HuH-7 (cell line): ENCODE results near the gene YOD1.
A peak's percentile ranks its signal among the peaks of the same experiment; 100 is the strongest.
"Not testable (repeated sequence)": the region's sequence is repeated elsewhere in the genome, so short reads cannot be mapped to it uniquely, and the experiment has no call there.

ENCODE experiments used
- DNase-seq: peaks from one replicate; pipeline ENCODE4 v3.0.0; 2011; ENCODE audit warnings: low spot score

YOD1 gene

DNA sequence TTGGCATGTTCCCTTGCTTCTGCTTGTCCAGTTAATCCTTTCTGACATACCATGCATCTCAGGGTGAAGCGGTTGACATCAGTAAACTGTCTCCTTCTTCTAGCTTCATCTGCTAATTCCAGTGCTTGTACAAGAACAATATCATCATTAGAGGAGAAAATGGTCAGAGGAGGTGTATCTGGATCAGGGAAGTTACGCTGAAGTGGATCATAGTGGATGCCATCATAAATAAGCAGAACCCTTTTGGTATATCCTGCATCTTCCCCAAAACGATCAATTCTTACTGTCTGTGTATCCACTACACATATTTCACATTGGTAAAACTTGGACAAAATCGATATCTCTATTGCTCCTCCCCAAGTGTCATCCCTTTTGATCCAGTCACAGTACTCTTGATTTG lies 2.0 kb downstream of the YOD1 start:
- no peak for DNase-seq

DNA sequence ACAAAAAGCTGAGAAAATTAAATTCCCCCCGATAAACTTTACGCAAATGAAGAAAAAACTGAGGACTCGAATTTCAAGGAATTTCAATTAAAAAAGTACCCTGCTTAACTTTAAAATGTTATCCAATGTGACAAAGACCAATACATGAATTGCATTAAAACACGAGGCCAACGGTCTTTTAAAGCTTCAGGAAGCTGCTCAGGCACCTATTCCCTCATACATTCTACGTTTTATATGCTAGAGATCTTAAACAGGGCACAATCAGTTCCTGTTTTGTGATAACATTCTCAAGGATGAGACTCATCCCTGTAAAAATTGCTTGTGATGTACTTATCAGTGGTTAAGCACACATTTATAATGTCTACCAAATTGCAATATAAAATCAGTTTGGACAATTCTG lies 3.0 kb downstream of the YOD1 start:
- DNase-seq, result no peak

DNA sequence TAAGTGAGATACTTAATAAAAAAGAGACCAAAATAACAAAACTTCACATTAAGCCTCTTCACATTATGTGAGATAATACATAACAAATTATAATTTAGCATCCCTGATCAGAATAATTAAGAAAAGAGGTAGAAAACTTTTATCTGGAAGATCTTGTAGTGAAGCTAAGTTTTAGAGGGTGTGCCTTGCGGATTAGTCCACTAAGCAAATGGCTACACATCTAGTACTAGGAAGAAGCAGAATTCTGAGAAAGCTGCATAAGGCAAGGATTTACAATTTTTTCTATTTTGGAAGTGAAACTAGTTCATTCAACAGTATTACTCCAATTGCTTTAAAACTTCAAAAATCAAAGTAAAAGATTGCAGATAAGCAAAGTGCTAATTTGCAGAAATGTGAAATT lies 3.5 kb downstream of the YOD1 start:
- DNase-seq, result no peak

DNA sequence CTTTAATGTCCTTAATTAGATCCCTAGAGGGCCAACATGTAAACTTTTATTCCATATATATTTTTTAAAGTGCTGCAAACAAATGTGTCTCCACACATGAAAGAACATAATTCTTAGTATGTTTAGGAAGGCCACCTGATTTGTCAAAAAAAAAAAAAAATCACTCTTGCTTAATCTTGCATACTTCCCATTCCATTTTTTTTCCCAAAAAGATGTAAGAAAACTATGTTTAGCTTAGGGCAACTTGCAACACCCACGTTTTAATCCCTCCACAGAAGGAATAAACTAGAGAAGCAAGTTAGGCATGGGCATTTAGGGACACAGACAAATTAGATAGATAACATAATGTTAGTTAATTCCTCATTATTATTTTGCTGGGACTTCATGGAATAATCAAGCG lies 5.6 kb downstream of the YOD1 start:
- DNase-seq, result no peak

DNA sequence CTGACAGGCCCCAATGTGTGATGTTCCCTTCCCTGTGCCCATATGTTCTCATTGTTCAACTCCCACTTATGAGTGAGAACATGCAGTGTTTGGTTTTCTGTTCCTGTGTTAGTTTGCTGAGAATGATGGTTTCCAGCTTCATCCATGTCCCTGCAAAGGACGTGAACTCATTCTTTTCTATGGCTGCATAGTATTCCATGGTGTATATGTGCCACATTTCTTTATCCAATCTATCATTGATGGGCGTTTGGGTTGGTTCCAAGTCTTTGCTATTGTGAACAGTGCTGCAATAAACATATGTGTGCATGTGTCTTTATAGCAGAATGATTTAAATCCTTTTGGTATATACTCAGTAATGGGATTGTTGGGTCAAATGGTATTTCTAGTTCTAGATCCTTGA lies 9.6 kb downstream of the YOD1 start:
- not testable (repeated sequence) for DNase-seq

DNA sequence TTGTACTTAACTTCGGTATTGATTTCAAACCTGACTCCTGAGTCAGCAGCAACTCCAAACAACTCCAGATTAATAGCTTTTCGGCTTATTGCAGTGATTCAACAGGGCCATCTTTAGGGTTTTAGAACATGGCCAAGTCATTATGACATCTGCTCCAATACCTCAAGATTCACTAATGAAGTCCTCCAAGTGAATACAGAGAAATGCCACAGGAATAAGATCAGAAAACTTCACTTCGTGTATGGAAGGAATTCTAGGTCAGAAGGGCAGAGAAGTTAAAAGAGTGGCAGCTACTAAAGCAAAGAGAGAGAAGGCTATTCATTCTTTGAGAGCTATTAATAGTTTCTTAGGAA lies 10.9 kb downstream of the YOD1 start:
- DNase-seq, result no peak

DNA sequence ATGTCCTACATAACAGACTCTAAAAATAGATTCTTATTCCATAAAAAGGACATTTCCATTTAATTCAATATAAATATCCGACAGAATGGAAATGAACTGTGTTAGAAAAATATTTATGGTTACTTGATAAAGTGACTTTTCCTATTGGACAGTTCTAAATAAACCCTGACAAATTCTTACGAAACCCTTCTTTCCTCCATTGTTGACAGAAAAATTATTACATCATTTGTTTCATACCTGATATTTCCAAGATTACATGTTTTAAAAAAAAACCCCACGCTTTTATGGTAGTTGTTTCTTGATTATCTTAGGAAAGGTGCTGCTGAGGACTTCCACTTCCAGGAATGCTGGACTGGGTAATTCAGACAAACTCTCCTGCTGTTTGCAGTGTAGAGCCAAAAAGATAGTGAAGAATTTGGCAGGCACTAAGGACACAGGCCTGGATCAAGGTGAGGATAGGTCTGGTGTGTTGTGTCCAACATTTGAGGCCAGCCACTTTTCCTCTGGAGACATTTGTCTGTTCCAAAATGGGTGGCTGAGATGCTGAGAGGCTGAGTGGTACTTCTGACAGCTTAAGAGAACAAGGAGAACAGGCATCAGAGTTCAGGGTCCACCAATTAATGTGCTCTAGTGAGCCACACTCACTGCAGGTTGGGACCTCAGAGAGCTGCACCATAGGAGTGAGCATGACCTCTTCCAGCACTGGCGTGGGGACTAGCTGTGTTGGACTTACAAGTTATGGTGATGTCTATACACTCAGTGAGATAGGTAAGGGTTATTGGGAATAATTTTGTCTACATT lies 11.4 kb downstream of the YOD1 start:
- no peak for DNase-seq

DNA sequence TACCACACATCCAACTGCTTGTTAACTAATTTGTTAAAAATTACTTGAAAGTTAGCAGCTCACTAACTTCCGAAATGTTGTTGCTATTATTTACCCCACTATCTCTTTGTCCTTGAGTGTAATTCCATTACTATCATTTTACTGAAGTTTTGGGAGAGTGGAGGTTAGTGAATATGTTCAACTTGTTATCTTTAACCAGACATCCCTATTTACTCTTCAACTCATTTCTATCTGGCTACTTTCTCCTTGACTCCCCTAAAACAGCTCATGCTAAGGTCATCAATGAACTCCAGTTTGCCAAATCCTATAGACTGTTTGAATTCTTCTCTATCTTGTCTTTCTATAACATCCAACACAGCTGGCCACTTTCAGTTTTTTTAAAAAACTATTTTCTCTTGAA lies 14.1 kb downstream of the YOD1 start:
- no peak for DNase-seq

DNA sequence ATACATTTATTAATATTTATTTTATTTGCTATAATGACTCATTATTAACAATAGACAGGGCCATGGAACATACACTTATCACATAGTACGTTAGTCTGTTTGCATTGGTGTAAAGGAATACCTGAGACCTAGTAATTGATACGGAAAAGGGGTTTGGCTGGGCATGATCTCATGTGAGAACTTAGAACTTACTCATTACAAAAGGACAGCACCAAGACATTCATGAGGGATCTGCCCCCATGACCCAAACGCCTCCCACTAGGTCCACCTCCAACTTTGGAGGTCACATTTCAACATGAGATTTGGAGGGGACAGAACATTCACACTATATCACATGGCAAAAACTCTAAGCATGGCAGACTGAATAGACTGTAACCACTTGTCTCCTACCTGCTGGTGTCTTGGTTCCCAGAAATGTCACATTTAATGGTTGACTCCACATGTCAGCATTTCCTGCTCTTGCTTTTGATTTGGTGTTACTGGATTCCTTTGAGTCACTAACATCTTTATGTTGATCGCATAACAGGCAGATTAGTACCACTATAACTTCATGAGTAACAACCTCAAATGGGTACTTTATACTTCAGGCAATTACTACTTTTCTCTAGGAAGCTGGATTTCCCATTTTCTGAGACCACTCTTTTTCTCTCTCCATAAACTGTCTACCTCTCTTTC lies 15.0 kb downstream of the YOD1 start:
- no peak for DNase-seq

DNA sequence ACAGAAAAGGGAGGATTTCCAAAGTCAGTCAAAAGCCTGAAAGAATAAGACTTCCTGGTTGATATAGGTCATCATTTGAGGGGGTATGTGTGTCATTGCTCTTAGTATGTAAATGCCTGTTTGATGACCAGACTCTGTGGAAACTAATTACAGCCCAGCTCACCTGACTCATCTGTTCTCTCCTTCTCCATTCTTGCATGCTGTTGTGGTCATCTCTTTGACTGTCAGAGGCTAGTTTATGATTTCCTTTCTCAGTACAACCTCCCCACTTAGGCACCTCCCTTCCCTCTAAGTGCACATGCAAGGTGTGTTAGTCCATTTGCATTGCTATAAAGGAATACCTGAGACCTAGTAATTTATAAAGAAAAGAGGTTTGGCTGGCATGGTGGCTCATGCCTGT lies 16.0 kb downstream of the YOD1 start:
- no peak for DNase-seq

DNA sequence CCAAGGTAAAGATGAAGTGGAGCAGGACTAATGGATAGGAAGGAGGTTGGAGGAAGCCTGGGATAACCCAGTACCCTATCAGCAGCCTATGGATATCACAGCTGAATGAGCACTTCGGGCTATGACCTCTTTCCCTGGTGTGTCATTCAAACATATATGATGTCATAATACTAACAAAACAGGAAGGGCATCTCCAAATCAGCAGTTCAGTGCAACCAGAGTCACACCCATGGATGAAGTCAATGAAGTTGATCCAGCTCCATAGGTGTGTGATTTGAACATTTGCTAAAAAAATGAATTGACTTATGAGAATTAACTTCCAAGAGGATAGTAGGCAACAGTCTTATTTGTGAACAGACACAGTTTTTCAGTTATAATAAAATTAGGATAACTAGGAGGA lies 16.8 kb downstream of the YOD1 start:
- no peak for DNase-seq

DNA sequence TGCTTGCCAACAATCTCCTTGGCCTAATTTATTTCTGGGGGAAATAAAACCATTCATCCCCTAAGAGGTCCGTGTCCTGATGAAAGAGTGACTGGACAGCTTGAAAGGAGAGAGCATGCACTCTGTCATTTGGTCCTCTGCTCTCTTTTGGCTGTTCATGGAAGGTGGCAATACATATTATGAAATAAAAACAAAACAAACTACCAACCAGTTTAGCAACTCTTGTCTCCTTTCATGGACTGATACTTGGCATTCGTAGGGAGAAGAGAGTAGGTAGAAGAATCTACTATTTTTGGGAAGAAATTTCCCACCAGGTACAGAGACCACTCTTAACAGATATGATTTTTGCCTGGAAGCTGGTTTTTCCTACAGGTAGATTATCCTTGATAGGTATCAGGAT lies 17.7 kb downstream of the YOD1 start:
- no peak for DNase-seq

DNA sequence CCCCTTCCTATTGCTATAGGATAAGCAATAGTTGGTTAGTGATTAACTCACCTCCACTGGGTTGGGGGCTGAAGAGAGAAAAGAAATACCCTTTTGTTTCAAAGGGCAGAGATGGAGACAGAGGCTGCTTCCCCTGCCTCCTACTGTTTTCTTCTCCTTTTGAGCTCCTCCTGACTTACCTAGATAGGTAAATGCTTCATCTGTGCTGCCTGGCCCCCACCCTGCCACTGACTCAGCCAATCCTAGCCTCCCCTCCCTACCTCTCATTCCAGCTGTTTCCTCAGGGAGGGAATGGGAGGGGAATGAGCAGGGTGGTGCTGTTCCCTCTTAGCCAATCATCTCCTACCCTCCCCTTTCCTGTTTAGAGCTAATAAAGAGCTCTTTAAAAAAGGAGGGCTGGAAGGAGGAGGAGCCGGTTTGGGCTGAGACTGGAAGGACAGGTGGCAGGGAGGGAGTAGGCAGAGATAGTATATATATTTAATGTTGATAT lies 18.4 kb downstream of the YOD1 start, which contains the start of gene C1orf116:
C1orf116 (minus strand) TSS at position 229 of the 490 bp plus-strand sequence. CDS start 5,158 bp downstream, outside the sequence.
- peak; percentile 65 for DNase-seq

DNA sequence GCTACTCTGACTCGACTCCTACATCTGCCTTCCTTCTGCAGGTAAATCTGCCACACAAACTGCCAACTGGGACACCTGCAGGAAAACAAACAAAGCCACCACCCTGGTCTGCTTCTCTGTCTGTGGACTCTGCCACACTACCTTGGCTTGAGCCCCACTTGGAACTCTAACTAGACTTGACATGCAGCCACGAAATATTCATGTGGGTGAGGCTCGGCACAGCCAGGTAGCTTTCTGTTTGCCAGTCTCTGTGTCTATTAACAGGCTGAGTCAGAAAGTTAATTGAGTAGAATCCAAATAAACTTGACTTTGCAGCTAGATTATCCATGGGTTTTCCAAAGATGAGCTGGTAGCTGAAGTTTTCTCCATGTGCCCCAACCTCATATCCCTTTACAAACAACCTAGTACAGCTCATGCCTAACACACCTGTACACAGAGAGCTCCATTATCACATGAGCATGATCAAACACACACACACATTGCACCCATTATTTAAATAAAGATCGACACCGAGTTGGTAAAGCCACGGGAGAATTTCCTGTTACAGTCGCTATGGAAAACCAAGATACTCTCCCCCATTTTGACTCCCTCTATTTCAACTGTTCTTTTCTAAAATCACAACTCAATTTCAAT lies 19.3 kb downstream of the YOD1 start:
- DNase-seq, result no peak

DNA sequence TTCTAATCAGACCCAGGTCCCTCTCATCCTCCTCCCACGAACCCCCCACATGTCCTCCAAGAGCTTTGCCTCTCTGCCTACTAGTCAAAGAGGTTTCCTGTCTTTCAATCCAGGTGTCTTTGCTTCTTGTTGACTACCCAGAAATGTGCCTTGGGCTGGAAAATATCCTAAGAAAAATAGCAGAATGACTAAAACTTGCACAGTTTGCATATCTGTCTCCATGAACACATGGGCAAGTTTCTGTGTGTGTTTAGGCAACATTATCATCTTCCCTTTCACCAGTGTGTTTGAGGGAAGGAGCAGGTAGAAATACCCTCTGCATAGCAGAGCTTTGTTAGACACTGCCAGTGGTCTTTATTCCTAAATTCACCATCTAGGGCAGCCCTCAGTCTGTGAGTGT lies 20.0 kb downstream of the YOD1 start:
- no peak for DNase-seq

DNA sequence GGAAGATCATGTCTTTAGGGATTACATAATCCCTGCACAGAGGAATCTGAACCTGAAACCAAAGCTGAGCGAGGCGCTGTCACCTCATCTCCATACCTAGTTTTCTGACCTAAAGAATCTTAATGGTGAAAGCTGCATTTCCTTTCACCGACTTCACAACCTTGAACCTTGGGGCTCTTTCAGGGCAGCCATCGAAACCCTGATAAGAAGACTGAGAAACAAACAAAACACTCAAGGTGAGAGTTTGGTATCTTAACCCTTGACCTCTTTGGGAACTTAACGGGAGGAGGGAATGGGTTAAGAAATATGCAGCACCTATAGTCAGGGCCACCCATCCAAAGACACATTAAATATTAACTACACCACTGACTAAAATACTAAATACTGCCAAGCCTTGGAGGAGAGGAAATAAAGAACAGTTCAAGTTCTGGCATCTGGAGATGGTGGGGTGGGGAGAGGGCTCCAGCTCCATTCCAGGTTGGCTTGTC lies 20.4 kb downstream of the YOD1 start:
- DNase-seq, result no peak

DNA sequence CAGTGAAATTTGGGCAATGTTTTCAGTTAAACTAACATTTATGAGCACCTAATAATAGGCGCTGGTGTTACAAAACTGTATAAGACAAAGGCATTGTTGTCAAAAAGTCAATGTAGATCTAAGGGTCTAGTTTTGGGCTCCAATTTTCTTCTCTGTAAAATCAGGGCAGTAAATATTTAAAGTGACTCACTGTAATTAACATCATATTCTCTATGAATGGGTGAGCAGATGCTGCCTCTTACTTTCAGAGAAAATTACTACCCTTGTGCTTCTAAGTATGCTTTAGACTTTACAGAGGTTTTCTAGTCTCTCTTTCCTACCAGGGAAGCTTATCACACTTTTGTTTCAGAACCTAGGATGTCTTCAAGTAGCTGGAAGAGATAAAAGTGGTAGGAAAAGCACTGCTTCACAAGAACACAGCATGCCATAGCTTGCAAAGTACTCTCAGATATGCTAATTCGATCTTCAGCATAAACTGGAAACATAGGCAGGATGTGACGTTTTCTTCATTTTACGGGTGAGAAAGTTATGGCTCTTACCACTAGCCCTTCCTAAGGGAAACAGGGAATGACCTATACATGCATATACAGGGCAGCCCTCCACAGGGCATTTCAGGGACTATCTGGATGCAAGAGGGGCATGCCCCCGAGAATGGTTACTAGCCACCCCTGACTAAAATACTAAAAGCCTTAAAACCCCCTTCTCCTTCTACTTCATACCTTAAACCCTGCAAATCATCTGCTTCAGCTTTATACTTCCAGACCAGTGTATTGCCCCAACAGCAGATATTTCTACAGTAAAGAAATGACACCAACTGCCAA lies 21.1 kb downstream of the YOD1 start:
- DNase-seq, result no peak

DNA sequence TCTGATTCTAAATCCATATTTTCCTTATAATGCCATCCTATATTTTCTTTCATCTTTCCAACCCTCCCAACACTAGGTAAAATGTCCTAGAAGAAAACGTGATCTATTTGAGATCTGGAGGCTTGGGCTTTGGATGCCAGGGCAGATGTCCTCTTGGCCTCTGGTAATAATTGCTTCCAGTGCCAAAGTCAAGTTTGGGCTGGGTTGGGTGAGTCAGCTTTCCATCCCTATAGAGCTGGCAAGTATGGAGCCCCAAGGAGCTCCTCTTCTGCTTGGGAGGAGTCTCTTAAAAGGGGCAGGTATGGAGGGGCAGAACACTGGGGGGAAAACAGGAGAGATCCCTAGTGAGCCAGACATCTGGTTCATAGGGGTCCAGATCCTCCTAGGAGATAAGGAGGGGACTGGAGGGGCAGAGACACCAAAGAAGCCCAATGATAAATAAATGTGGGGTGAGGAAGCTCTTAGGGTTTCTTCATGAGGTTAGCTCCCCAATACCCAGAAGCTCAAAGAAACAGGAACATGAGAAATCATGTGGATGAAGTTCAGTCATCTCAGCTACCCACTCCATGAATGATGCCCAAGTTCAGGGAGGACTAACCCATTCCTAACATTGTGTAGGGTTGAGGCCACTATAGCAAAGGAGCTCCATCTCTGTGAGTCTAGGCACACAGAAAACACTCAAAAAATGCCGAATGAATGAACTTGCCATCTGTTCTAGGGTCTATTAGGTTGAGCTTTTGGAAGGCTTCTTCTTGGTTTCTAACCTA lies 21.9 kb downstream of the YOD1 start:
- no peak for DNase-seq

DNA sequence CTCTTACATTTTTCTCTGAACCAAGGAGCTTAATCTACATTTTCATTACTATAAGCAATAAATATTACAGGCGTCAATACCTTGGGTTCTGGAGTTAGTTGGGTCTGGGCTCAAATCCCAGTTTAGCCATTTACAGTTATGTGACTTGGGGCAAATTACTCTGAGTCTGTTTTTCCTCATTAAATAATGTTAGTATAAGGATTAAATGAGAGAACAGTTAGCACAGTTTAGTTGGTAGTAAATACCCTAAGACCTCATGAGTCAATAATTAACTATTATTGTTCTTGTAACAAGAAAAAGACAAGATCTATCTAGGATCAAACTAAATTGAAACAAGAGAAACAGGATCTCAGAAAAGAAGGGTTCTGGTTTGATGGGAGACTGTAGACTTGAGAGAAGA lies 23.1 kb downstream of the YOD1 start:
- DNase-seq, result no peak

DNA sequence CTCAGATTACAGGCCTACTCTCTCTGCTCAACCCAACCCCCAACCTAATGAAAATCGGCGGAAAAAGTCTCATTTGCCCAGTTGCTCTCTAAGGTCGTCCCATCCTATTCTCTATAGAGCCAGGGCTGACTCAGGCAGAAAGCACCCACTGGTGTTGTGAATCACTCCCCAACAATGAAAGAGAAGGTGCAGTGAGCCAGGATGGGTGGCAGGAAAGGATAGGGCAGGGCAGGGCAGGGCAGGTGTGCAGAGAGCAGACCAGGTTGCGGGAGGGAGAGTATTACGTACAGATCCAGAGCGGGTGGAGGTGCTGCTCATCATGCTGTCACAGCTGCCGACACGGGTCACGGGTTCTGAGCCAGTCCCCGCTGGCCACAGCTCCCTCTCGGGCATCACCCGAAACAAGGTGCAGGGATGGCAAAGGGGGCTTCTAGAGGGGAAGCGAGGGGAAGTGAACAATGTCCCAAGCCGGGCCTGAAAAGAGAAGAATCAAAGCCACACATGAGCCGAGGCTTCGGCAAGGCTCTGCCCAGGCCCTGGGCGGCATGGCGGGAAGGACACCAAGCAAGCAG lies 23.7 kb downstream of the YOD1 start:
- no peak for DNase-seq

DNA sequence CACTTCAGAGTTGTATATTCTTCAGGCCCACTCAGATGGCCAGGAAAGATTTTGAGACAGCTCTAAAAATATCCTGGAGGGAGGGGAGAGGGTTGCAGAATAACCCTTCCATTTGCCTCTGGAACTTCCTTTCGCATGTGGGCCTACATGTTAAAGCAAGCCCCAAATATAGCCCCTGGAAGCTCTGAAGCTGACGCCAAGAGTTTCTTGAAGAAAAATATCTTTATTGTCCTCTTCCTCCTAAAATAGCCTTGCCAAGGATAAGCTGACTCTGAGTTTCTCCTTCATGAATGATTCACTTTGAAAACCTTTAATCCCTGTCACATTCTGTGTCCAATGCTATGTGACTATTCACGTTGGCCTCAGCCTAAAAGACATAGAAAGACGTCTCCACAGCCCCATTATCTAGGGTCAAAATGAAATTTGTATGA lies 24.9 kb downstream of the YOD1 start:
- DNase-seq, result no peak
